Subcutaneous abdominal adipose tissue (tissue), 5 donors: ENCODE measurements around the gene CUEDC2.
A peak's percentile ranks its signal among the peaks of the same experiment; 100 is the strongest.

Experiments
- H3K27ac ChIP-seq: one replicate; pipeline ENCODE4 v1.7.0; 2013; ENCODE audit warnings: low read depth, mild to moderate bottlenecking, inconsistent platforms, low read length, moderate library complexity
- H3K27me3 ChIP-seq, 5 donors: one replicate each; pipeline ENCODE4 v1.7.0; 2013; ENCODE audit warnings: low read length in 5 of 5, inconsistent platforms in 1 of 5; ENCODE audit not compliant: control insufficient read depth in 5 of 5, insufficient read depth in 4 of 5
- H3K36me3 ChIP-seq, 5 donors: one replicate each; pipeline ENCODE4 v1.7.0; 2013; ENCODE audit warnings: low read length in 5 of 5; ENCODE audit not compliant: control insufficient read depth in 5 of 5, insufficient read depth in 5 of 5
- H3K4me1 ChIP-seq, 5 donors: one replicate each; pipeline ENCODE4 v1.7.0; 2013; ENCODE audit warnings: low read length in 5 of 5, mild to moderate bottlenecking in 3 of 5, moderate library complexity in 1 of 5; ENCODE audit not compliant: control insufficient read depth in 5 of 5, insufficient read depth in 5 of 5
- H3K4me3 ChIP-seq, 5 donors: one replicate each; pipeline ENCODE4 v1.7.0; 2013; ENCODE audit warnings: low read length in 5 of 5, low read depth in 1 of 5
- H3K9ac ChIP-seq, 5 donors: one replicate each; pipeline ENCODE4 v1.7.0; 2013; ENCODE audit warnings: low read length in 5 of 5, mild to moderate bottlenecking in 4 of 5, moderate library complexity in 3 of 5
- H3K9me3 ChIP-seq, 5 donors: one replicate each; pipeline ENCODE4 v1.7.0; 2013; ENCODE audit warnings: low read length in 5 of 5; ENCODE audit not compliant: control insufficient read depth in 5 of 5
- donor health status: healthy.
- donor health status: healthy.
- donor health status: healthy.
- donor health status: healthy.
- donor health status: healthy.

Gene CUEDC2

DNA sequence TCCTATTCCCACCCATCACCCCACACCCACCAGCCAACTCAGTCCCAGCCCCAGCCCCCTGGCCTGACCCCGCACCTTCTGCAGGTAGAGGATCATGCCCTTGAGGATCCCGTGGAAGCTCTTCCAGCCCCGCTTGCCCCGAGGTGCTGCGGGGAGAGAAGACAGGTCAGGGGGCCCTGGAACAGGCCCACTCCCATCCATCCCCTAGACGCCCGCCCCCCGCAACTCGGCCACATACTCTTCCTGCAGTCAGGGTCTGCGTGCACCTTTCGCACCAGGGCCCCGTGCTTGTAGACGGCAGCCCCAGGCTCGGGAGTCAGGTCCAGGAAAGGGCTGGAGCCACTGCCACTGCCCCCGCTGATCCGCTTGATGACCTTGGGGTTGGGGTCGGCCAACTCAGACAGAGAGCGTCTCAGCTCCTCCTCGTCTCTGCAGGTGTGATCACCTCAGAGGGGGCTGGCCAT, 27.2 kb downstream of the CUEDC2 start:
- Histone ChIP-seq H3K4me3 (no peak overlapping the region), H3K4me1 (peaks cover 0 to 14% (median 8%) of the 10 kb centered on the region in 5 donors), H3K27ac (no peak overlapping the region), H3K9me3 (no peaks in the 10 kb centered on the region), H3K9ac (no peak overlapping the region), H3K36me3 (peaks cover 0 to 29% (median 24%) of the 10 kb centered on the region in 5 donors), H3K27me3 (peaks cover 19 to 27% (median 25%) of the 10 kb centered on the region in 5 donors)

DNA sequence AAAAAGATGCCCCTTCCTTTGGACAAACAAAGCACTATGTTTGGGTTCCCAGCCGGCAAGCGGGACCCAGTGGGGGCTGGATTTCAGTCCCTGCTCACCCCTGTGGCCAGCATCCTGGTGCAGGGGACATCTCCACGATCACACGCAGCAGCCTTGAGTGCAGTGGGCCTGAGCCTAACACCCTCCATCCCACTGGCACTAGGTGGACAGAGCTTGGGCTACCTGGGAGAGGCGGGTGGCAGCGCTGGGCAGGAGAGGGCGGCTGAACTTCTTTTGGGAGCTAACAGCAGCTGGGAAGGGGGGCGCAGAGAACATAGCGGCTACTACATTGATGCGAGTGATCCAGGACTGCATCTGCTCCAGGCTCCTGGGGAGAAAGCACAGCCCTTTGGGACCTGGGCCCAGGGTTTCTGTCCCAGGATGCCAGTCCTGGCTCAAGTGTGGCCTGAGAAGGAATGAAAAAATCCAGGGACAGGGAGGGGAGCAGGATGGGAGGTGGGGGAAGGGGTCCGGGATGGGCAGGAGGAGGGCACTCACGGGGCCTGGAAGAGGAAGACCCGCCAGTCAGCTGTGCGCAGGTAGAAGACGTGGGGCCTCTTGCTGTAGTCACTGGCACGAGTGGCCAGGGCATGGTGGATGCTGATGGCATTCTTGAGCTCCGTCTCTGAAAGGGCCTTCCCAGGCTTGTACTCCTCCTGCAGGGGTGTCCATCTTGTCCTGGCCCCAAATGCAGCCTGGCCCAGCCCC, 27.8 kb downstream of the CUEDC2 start:
- Histone ChIP-seq H3K4me1 (peaks cover 1 to 18% (median 13%) of the 10 kb centered on the region in 5 donors), H3K27ac (no peak overlapping the region), H3K27me3 (peaks cover 14 to 21% (median 19%) of the 10 kb centered on the region in 5 donors), H3K9me3 (no peaks in the 10 kb centered on the region), H3K9ac (no peak overlapping the region), H3K4me3 (no peak overlapping the region), H3K36me3 (peaks cover 0 to 33% (median 26%) of the 10 kb centered on the region in 5 donors)

DNA sequence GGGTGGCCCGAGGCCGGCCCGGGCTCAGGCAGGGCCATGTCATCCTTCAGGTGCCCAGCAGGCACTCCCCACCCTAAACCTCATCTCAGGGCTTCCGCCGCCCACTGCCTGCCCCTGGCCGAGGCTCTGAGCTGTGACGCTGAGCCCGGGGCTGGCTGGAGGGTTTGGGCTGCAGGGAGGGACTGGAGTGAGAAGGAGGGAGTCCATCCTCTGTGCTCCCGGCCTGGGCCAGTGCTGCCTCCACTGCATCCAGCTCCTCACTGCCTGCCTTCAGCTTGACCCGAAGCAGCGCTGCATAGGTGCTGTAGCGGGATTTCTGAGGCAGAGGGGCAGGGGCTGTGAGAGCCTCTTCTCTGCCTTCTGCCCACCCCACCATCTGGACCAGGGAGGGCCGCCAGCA, 29.3 kb downstream of the CUEDC2 start:
- H3K36me3 ChIP-seq, result peaks cover 0 to 39% (median 30%) of the 10 kb centered on the region in 5 donors
- H3K4me1 ChIP-seq, result peaks cover 3 to 20% (median 12%) of the 10 kb centered on the region in 5 donors
- no peak overlapping the region for H3K27ac ChIP-seq
- no peaks in the 10 kb centered on the region for H3K9me3 ChIP-seq
- H3K27me3 ChIP-seq, result peaks cover 6 to 10% (median 8%) of the 10 kb centered on the region in 5 donors
- no peak overlapping the region for H3K9ac ChIP-seq
- no peak overlapping the region for H3K4me3 ChIP-seq

DNA sequence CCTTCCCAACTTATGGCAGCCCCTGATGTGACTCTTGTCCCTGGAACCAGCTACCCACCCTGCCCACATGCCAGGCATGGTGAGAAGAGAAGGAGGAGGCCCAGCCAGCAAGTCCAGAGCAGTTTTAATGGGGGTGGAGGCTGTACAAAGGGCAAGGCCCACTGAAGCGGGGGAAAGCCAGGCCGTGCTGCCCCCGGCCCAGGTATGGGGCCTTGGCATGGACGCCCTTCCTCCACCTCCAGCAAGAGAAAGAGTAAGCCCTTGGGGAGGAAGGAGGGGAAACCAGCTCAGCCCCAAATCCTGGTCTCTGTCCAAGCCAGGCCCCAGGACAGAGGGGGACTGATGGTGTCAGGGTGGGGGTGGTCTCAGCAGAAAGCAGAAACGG, 29.9 kb downstream of the CUEDC2 start:
- H3K4me3 ChIP-seq, result no peak overlapping the region
- no peaks in the 10 kb centered on the region for H3K9me3 ChIP-seq
- H3K27ac ChIP-seq, result no peak overlapping the region
- peaks cover 3 to 20% (median 12%) of the 10 kb centered on the region in 5 donors for H3K4me1 ChIP-seq
- H3K9ac ChIP-seq, result no peak overlapping the region
- H3K27me3 ChIP-seq, result peaks cover 0 to 4% (median 2%) of the 10 kb centered on the region in 5 donors
- peaks cover 0 to 45% (median 36%) of the 10 kb centered on the region in 5 donors for H3K36me3 ChIP-seq

DNA sequence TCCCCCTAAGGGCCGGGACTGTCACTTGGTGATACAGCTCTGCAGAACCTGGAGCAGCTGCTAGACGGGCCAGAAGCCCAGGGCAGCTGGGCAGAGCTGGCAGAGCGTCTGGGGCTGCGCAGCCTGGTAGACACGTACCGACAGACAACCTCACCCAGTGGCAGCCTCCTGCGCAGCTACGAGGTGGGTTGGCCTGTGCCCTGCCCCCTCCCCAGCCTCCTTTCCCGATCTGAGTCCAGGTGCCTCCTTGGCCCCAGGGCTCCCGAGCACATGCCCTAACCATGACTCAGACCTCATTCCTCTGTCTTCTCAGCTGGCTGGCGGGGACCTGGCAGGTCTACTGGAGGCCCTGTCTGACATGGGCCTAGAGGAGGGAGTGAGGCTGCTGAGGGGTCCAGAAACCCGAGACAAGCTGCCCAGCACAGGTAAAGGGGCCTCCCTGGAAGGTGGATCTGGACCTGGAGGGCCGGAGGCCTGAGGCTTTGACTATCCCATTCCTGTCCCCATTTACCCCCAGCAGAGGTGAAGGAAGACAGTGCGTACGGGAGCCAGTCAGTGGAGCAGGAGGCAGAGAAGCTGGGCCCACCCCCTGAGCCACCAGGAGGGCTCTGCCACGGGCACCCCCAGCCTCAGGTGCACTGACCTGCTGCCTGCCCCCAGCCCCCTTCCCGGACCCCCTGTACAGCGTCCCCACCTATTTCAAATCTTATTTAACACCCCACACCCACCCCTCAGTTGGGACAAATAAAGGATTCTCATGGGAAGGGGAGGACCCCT, 30.5 kb downstream of the CUEDC2 start:
- H3K27me3 ChIP-seq, result no peaks in the 10 kb centered on the region
- H3K27ac ChIP-seq, result no peak overlapping the region
- H3K36me3 ChIP-seq, result peaks cover 0 to 49% (median 40%) of the 10 kb centered on the region in 5 donors
- no peak overlapping the region for H3K4me3 ChIP-seq
- H3K4me1 ChIP-seq, result peaks cover 3 to 23% (median 14%) of the 10 kb centered on the region in 5 donors
- no peaks in the 10 kb centered on the region for H3K9me3 ChIP-seq
- no peak overlapping the region for H3K9ac ChIP-seq

DNA sequence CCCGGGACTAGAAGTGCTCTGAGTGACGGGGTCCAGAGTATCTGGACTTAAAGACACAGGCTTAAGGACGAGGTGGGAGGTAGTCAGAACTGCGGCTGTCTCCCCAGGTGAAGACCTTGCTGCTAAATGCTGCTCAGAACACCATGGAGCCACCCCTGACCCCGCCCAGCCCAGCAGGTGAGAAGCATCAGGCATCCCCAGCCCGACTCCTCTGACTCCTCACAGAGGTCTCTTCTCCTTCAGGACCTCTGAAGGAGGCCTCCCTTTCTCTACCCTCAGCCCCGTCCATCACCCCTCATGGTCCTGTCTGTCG, 31.1 kb downstream of the CUEDC2 start:
- H3K9me3 ChIP-seq, result no peaks in the 10 kb centered on the region
- H3K27me3 ChIP-seq, result no peaks in the 10 kb centered on the region
- H3K4me1 ChIP-seq, result peaks cover 3 to 29% (median 20%) of the 10 kb centered on the region in 5 donors
- H3K27ac ChIP-seq, result no peak overlapping the region
- H3K9ac ChIP-seq, result no peak overlapping the region
- peaks cover 0 to 53% (median 44%) of the 10 kb centered on the region in 5 donors for H3K36me3 ChIP-seq
- H3K4me3 ChIP-seq, result no peak overlapping the region

DNA sequence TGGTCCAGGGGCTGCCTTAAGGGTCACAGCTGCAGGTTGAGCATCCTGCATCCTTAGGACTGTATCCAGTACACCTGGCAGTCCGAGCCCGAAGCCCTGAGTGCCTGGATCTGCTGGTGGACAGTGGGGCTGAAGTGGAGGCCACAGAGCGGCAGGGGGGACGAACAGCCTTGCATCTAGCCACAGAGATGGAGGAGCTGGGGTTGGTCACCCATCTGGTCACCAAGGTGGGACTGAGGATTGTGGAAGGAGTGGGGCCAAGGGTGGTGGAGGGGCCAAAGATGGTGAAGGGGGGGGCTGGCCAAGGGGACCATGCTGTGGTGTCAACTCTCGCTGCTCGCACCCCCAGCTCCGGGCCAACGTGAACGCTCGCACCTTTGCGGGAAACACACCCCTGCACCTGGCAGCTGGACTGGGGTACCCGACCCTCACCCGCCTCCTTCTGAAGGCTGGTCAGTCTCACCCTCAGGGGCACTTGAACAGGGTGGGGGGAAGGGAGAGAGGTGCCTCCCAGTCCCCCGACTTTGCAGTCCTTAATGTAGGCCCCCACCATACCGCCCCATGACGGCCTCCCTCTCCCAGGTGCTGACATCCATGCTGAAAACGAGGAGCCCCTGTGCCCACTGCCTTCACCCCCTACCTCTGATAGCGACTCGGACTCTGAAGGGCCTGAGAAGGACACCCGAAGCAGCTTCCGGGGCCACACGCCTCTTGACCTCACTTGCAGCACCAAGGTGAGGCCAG, 31.6 kb downstream of the CUEDC2 start:
- no peak overlapping the region for H3K27ac ChIP-seq
- peaks cover 0 to 53% (median 44%) of the 10 kb centered on the region in 5 donors for H3K36me3 ChIP-seq
- no peaks in the 10 kb centered on the region for H3K9me3 ChIP-seq
- H3K9ac ChIP-seq, result no peak overlapping the region
- no peak overlapping the region for H3K4me3 ChIP-seq
- no peaks in the 10 kb centered on the region for H3K27me3 ChIP-seq
- peaks cover 3 to 35% (median 25%) of the 10 kb centered on the region in 5 donors for H3K4me1 ChIP-seq

DNA sequence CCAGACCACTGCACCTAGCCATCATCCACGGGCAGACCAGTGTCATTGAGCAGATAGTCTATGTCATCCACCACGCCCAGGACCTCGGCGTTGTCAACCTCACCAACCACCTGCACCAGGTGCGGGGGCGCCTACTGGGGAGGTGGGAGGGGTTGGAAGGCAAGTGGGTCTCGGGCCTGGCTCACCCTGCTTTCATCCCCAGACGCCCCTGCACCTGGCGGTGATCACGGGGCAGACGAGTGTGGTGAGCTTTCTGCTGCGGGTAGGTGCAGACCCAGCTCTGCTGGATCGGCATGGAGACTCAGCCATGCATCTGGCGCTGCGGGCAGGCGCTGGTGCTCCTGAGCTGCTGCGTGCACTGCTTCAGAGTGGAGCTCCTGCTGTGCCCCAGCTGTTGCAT, 32.3 kb downstream of the CUEDC2 start:
- Histone ChIP-seq H3K27ac (no peak overlapping the region), H3K9me3 (no peaks in the 10 kb centered on the region), H3K9ac (peak overlapping the region in 2 of 5 donors; percentile 43 to 68), H3K4me3 (peak overlapping the region in 1 of 5 donors; percentile 68), H3K36me3 (peaks cover 0 to 53% (median 44%) of the 10 kb centered on the region in 5 donors), H3K4me1 (peaks cover 3 to 37% (median 28%) of the 10 kb centered on the region in 5 donors), H3K27me3 (no peaks in the 10 kb centered on the region)

DNA sequence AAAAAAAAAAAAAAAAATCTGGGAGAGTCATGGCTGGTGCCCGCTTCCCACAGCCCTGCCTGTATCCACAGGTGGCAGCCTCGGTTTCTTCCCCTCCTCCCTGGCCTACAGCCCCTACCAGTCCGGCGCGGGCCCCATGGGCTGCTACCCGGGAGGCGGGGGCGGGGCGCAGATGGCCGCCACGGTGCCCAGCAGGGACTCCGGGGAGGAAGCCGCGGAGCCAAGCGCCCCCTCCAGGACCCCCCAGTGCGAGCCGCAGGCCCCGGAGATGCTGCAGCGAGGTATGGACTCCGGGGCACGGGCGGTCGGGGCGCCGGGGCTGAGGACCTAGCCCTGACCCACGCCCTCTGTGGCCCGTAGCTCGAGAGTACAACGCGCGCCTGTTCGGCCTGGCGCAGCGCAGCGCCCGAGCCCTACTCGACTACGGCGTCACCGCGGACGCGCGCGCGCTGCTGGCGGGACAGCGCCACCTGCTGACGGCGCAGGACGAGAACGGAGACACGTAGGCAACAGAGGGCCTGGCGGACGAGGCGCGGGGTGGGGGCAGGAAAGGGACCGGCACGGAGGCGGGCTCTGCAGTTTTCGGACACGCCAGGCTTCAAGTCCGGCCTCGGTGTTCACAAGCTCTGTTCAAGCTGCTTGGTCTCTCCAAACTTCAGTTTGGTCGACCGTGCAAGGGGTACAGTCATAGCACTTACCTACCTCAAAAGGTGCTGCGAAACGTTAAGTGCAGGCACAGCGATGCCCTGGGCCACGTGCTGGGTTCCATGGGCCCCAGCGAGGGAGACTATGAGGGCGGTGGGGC, 33.0 kb downstream of the CUEDC2 start:
- peak overlapping the region; percentile 40 to 68 (median 57) for H3K4me3 ChIP-seq
- H3K9me3 ChIP-seq, result no peaks in the 10 kb centered on the region
- H3K9ac ChIP-seq, result peak overlapping the region in 4 of 5 donors; percentile 39 to 68 (median 56)
- H3K27me3 ChIP-seq, result no peaks in the 10 kb centered on the region
- H3K36me3 ChIP-seq, result peaks cover 0 to 53% (median 44%) of the 10 kb centered on the region in 5 donors
- H3K27ac ChIP-seq, result peak overlapping the region; percentile 70
- H3K4me1 ChIP-seq, result peaks cover 3 to 44% (median 34%) of the 10 kb centered on the region in 5 donors
